HepG2 (cell line): ENCODE measurements around the gene ZNF821. TPM values are rescaled to one million over a fixed set of nuclear protein-coding genes. Genes with fewer than 3 reads are reported as not detected.

Experiments
- CCDC6 ChIP-seq: sonication (generic); formaldehyde crosslinking; IDR thresholded peaks from 2 replicates; pipeline ENCODE4 v1.8.1; 2022; ENCODE audit warnings: mild to moderate bottlenecking, missing genetic modification reagents, moderate library complexity
- FOXJ3 ChIP-seq: sonication (generic); formaldehyde crosslinking; IDR thresholded peaks from 2 replicates; pipeline ENCODE4 v1.4.0; 2020; ENCODE audit warnings: missing genetic modification reagents, mild to moderate bottlenecking, borderline replicate concordance
- FUBP1 ChIP-seq: sonication (generic); formaldehyde crosslinking; IDR thresholded peaks from 2 replicates; pipeline ENCODE4 v1.5.1; 2020; ENCODE audit warnings: missing genetic modification reagents, mild to moderate bottlenecking, borderline replicate concordance
- GATAD2A ChIP-seq: IDR thresholded peaks from 2 replicates; pipeline ENCODE4 v1.6.1; 2016
- KLF12 ChIP-seq: sonication (generic); formaldehyde crosslinking; IDR thresholded peaks from 2 replicates; pipeline ENCODE4 v1.4.0; 2020; ENCODE audit warnings: missing genetic modification reagents, borderline replicate concordance
- PBX2 ChIP-seq: IDR thresholded peaks from 2 replicates; pipeline ENCODE4 v1.6.1; 2016; ENCODE audit warnings: control low read depth
- TAF1 ChIP-seq: sonication (generic); formaldehyde crosslinking; IDR thresholded peaks from 2 replicates; pipeline ENCODE4 v1.4.0; 2020; ENCODE audit warnings: missing genetic modification reagents
- TGIF2 ChIP-seq: IDR thresholded peaks from 2 replicates; pipeline ENCODE4 v1.6.1; 2016; ENCODE audit warnings: control low read depth, missing compliant biosample characterization
- THAP11 ChIP-seq: IDR thresholded peaks from 2 replicates; pipeline ENCODE4 v1.6.1; 2016; ENCODE audit warnings: missing biosample characterization, missing genetic modification reagents
- TOPORS ChIP-seq: sonication (generic); formaldehyde crosslinking; IDR thresholded peaks from 2 replicates; pipeline ENCODE4 v1.8.0; 2023; ENCODE audit warnings: mild to moderate bottlenecking, missing genetic modification reagents
- TRIM22 ChIP-seq: fragments of 450-650 bp; IDR thresholded peaks from 2 replicates; pipeline ENCODE4 v1.6.1; 2017
- ZKSCAN8 ChIP-seq: IDR thresholded peaks from 2 replicates; pipeline ENCODE4 v1.6.1; 2016; ENCODE audit warnings: borderline replicate concordance, missing genetic modification reagents, missing compliant biosample characterization
- ZNF225 ChIP-seq: sonication (generic); formaldehyde crosslinking; IDR thresholded peaks from 2 replicates; pipeline ENCODE4 v1.4.0; 2020; ENCODE audit warnings: mild to moderate bottlenecking, missing genetic modification reagents
- ZNF282 ChIP-seq: fragments of 450-650 bp; IDR thresholded peaks from 2 replicates; pipeline ENCODE4 v1.6.1; 2018; ENCODE audit not compliant: partially characterized antibody
- ZNF296 ChIP-seq: sonication (generic); formaldehyde crosslinking; conservative IDR thresholded peaks from 2 replicates; pipeline ENCODE4 v1.5.0; 2020; ENCODE audit warnings: mild to moderate bottlenecking, missing genetic modification reagents
- ZNF317 ChIP-seq: sonication (generic); formaldehyde crosslinking; IDR thresholded peaks from 2 replicates; pipeline ENCODE4 v1.5.0; 2020; ENCODE audit warnings: mild to moderate bottlenecking, missing genetic modification reagents
- ZNF510 ChIP-seq: sonication (generic); formaldehyde crosslinking; IDR thresholded peaks from 2 replicates; pipeline ENCODE4 v1.4.0; 2020; ENCODE audit warnings: low read depth, mild to moderate bottlenecking, missing genetic modification reagents
- ZNF687 ChIP-seq: sonication (generic); formaldehyde crosslinking; IDR thresholded peaks from 2 replicates; pipeline ENCODE4 v1.5.1; 2020; ENCODE audit warnings: mild to moderate bottlenecking, missing genetic modification reagents, moderate library complexity
- ZNF772 ChIP-seq: sonication (generic); formaldehyde crosslinking; IDR thresholded peaks from 2 replicates; pipeline ENCODE4 v1.5.0; 2020; ENCODE audit warnings: mild to moderate bottlenecking, missing genetic modification reagents
- ZUFSP ChIP-seq: sonication (generic); formaldehyde crosslinking; IDR thresholded peaks from 2 replicates; pipeline ENCODE4 v1.9.0; 2021; ENCODE audit warnings: missing genetic modification reagents, mild to moderate bottlenecking, borderline replicate concordance
- polyA plus RNA-seq, 8 experiments: library from polyadenylated mRNA; depleted of rRNA in 3 of 8; stranded (reverse) in 7 of 8; unstranded in 1 of 8; fragments of >200 nt; fragmentation: Illumina TruSeq in 4 of 8; extraction: Trizol in 4 of 8; gene quantifications; 2 replicates each; pipeline versions ENCODE4 v1.2.1 to v1.2.3, GENCODE V29; 2011 to 2016; ENCODE audit warnings: low read depth in 4 of 8, missing spikeins in 1 of 8, mixed read lengths in 1 of 8; ENCODE audit not compliant: insufficient read depth in 1 of 8
- total RNA-seq, 5 experiments: library from RNA; depleted of rRNA; stranded (reverse); fragments of >200 nt; fragmentation: Illumina TruSeq; extraction: Trizol; gene quantifications; 2 replicates each; pipeline ENCODE4 v1.2.3, GENCODE V29; 2016; ENCODE audit warnings: low read depth in 1 of 5

ZNF821 gene
- total and polyA plus RNA-seq, 2 of the 13 experiments (the other 11 are each of a cell fraction or from before 2014, with no cell fraction given), result 7.0 to 9.1 TPM

GRCh38 chr16:71894921-71895678 lies 11.1 kb upstream of the ZNF821 start, which contains the start of gene IST1 (continued):
- TF ChIP-seq CCDC6 (CRISPR knock-in tag), result peak; percentile 97
- no peak; the same call in 1 of the 2 replicates for TF ChIP-seq ZNF296
- TF ChIP-seq TAF1 (CRISPR knock-in tag), result peak; percentile 99
- TF ChIP-seq FOXJ3 (CRISPR knock-in tag), result peak; percentile 97
- no peak for TF ChIP-seq FUBP1 (CRISPR knock-in tag)
- peak; percentile 94; the same call in 1 of the 2 replicates for TF ChIP-seq TGIF2 (CRISPR knock-in tag)
- peak; percentile 64 for TF ChIP-seq ZNF510 (CRISPR knock-in tag)
- peak; percentile 98 for TF ChIP-seq ZNF772 (CRISPR knock-in tag)
- 0 out of 2 replicates have a peak, but pooled peaks have one; percentile 79 for TF ChIP-seq TOPORS (CRISPR knock-in tag)
- peak; percentile 91 for TF ChIP-seq ZNF225 (CRISPR knock-in tag)
- peak; percentile 82 for TF ChIP-seq ZKSCAN8 (CRISPR knock-in tag)
- TF ChIP-seq PBX2, result no peak
- no peak for TF ChIP-seq ZNF282
- peak; percentile 97 for TF ChIP-seq ZNF687 (CRISPR knock-in tag)
- TF ChIP-seq ZNF317 (CRISPR knock-in tag), result peak; percentile 88
- TF ChIP-seq TRIM22, result no peak
- peak; percentile 90 for TF ChIP-seq THAP11 (CRISPR knock-in tag)
- peak; percentile 95; the same call in 1 of the 2 replicates for TF ChIP-seq KLF12
- peak; percentile 90 for TF ChIP-seq GATAD2A (CRISPR knock-in tag)
- TF ChIP-seq ZUFSP, result peak; percentile 75; the same call in 1 of the 2 replicates
